ENCODE results near the gene CDC14A. TPM values are rescaled to one million over a fixed set of nuclear protein-coding genes. Genes with fewer than 3 reads are reported as not detected.

The CDC14A gene
- total RNA-seq, 6 experiments from 2014 or later: 2.4 to 5.1 (median 3.0) TPM

- no peak for DNase-seq
- no peak overlapping the region for H3K27ac Mint-ChIP-seq
- no peaks in the 10 kb centered on the region for H3K27me3 Mint-ChIP-seq (ENCODE audit: insufficient read depth)
- H3K9me3 Mint-ChIP-seq: no peaks in the 10 kb centered on the region
- no peaks in the 10 kb centered on the region; the same call in 1 of the 2 replicates for H3K36me3 Mint-ChIP-seq (ENCODE audit: low read depth)
- TF ChIP-seq, protein P1, sequence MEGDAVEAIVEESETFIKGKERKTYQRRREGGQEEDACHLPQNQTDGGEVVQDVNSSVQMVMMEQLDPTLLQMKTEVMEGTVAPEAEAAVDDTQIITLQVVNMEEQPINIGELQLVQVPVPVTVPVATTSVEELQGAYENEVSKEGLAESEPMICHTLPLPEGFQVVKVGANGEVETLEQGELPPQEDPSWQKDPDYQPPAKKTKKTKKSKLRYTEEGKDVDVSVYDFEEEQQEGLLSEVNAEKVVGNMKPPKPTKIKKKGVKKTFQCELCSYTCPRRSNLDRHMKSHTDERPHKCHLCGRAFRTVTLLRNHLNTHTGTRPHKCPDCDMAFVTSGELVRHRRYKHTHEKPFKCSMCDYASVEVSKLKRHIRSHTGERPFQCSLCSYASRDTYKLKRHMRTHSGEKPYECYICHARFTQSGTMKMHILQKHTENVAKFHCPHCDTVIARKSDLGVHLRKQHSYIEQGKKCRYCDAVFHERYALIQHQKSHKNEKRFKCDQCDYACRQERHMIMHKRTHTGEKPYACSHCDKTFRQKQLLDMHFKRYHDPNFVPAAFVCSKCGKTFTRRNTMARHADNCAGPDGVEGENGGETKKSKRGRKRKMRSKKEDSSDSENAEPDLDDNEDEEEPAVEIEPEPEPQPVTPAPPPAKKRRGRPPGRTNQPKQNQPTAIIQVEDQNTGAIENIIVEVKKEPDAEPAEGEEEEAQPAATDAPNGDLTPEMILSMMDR (IDR thresholded peaks at IDR 0.05): no peak
- no peak overlapping the region for H3K4me3 Mint-ChIP-seq
- H3K4me1 Mint-ChIP-seq (ENCODE audit: low read depth): no peaks in the 10 kb centered on the region
These were observed 129.9 kb downstream of the CDC14A start for GRCh38 chr1:100482167-100482566.

- TF ChIP-seq, protein P1 (IDR thresholded peaks at IDR 0.05): no peak
- Mint-ChIP-seq H3K36me3 (ENCODE audit: low read depth) (no peaks in the 10 kb centered on the region; the same call in 1 of the 2 replicates), H3K27me3 (ENCODE audit: insufficient read depth) (no peaks in the 10 kb centered on the region), H3K4me1 (ENCODE audit: low read depth) (no peaks in the 10 kb centered on the region), H3K9me3 (no peaks in the 10 kb centered on the region), H3K27ac (no peak overlapping the region), H3K4me3 (no peak overlapping the region)
- no peak for DNase-seq
These were observed 130.4 kb downstream of the CDC14A start for GRCh38 chr1:100482748-100483147.

- no peaks in the 10 kb centered on the region for H3K27me3 Mint-ChIP-seq (ENCODE audit: insufficient read depth)
- no peaks in the 10 kb centered on the region for H3K9me3 Mint-ChIP-seq
- no peak for DNase-seq
- H3K4me1 Mint-ChIP-seq (ENCODE audit: low read depth): no peaks in the 10 kb centered on the region
- no peak overlapping the region for H3K4me3 Mint-ChIP-seq
- TF ChIP-seq, protein P1 (IDR thresholded peaks at IDR 0.05): no peak
- H3K27ac Mint-ChIP-seq: no peak overlapping the region
- no peaks in the 10 kb centered on the region; the same call in 1 of the 2 replicates for H3K36me3 Mint-ChIP-seq (ENCODE audit: low read depth)
These were observed 130.9 kb downstream of the CDC14A start for GRCh38 chr1:100483230-100483629.

DNA sequence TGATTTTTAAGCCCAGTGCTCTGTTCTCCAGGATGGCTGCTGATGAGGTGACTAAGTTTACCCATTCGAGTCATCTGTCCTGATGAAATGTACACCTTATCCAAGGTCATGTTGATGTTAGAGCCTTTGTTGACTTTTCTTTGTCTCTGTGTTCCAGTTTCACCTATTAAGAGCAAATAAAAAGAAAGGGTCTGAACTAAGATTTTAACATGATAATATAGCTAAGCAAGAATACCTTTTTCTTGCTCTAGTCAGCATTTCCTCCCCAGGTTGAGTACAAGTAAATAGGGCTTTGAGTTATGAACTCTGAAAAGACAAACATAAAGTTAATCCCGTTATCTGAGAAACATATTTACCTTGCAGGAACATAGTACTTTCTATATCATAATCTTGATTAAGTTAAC lies 133.6 kb downstream of the CDC14A start:
- Mint-ChIP-seq H3K4me3 (no peak overlapping the region), H3K27ac (no peak overlapping the region), H3K4me1 (ENCODE audit: low read depth) (no peaks in the 10 kb centered on the region), H3K9me3 (no peaks in the 10 kb centered on the region), H3K36me3 (ENCODE audit: low read depth) (no peaks in the 10 kb centered on the region; the same call in 1 of the 2 replicates), H3K27me3 (ENCODE audit: insufficient read depth) (no peaks in the 10 kb centered on the region)
- TF ChIP-seq, protein P1 (IDR thresholded peaks at IDR 0.05): no peak
- no peak for DNase-seq

GRCh38 chr1:100494393-100495084 lies 142.2 kb downstream of the CDC14A start:
- TF ChIP-seq, protein P1 (IDR thresholded peaks at IDR 0.05): no peak
- H3K36me3 Mint-ChIP-seq (ENCODE audit: low read depth): peaks cover 9% of the 10 kb centered on the region; the same call in 1 of the 2 replicates
- H3K4me3 Mint-ChIP-seq: no peak overlapping the region
- no peaks in the 10 kb centered on the region for H3K9me3 Mint-ChIP-seq
- DNase-seq: peak; percentile 7
- H3K27ac Mint-ChIP-seq: no peak overlapping the region
- H3K27me3 Mint-ChIP-seq (ENCODE audit: insufficient read depth): no peaks in the 10 kb centered on the region
- peaks cover 6% of the 10 kb centered on the region for H3K4me1 Mint-ChIP-seq (ENCODE audit: low read depth)
